Prostate gland (tissue), 2 donors: ENCODE measurements around the gene WDR83. TPM values are rescaled to one million over a fixed set of nuclear protein-coding genes. Genes with fewer than 3 reads are reported as not detected.
"Not testable (repeated sequence)": the region's sequence is repeated elsewhere in the genome, so short reads cannot be mapped to it uniquely, and the experiment has no call there.

Experiments
- DNase-seq: peaks from one replicate; pipeline ENCODE4 v3.0.0-alpha.2; 2019; ENCODE audit warnings: low spot score
- H3K27ac ChIP-seq, 2 donors: fragments of 200-600 bp; sonication (generic); 2 replicates each; pipeline ENCODE4 v1.5.1; 2017 to 2019
- H3K27me3 ChIP-seq: fragments of 200-600 bp; sonication (generic); replicated peaks from 2 replicates; pipeline ENCODE4 v1.5.1; 2019; ENCODE audit not compliant: insufficient read depth
- H3K36me3 ChIP-seq, 2 donors: fragments of 200-600 bp; sonication (generic); 1 replicate in 1 of 2; 2 replicates in 1 of 2; pipeline versions ENCODE4 v1.5.1 to v1.8.1; 2017 to 2019
- H3K4me1 ChIP-seq: fragments of 200-600 bp; sonication (generic); replicated peaks from 2 replicates; pipeline ENCODE4 v1.5.1; 2019
- H3K4me3 ChIP-seq, 2 donors: fragments of 200-600 bp; sonication (generic); 2 replicates each; pipeline ENCODE4 v1.5.1; 2017 to 2019
- H3K9me3 ChIP-seq: fragments of 200-600 bp; sonication (generic); 2 replicates; pipeline ENCODE4 v1.5.1; 2017
- CTCF ChIP-seq, 4 experiments: fragments of 200-600 bp in 2 of 4; fragments of 450-650 bp in 2 of 4; sonication (generic) in 2 of 4; IDR thresholded peaks; 1 replicate in 3 of 4; 2 replicates in 1 of 4; pipeline ENCODE4 v1.5.1; 2016 to 2019; ENCODE audit warnings: antibody characterized with exemption in 4 of 4, mild to moderate bottlenecking in 2 of 4, moderate library complexity in 2 of 4
- POLR2A ChIP-seq: fragments of 450-650 bp; IDR thresholded peaks from one replicate; pipeline ENCODE4 v1.6.1; 2016; ENCODE audit warnings: antibody characterized with exemption, mild to moderate bottlenecking
- POLR2AphosphoS5 ChIP-seq: sonication (generic); formaldehyde crosslinking; IDR thresholded peaks from one replicate; pipeline ENCODE4 v1.6.1; 2017; ENCODE audit warnings: antibody characterized with exemption
- WGBS: methylation state at CpG from one replicate; pipeline ENCODE4 v1.1.5; 2018; 5-methylcytosine and 5-hydroxymethylcytosine counted together
- intact Hi-C: fragments of 100-400 bp; cut with DNase I; formaldehyde crosslinking; loops from one replicate; pipeline ENCODE4 v1.14.2; 2022
- total RNA-seq, 2 donors: library from RNA; depleted of rRNA; stranded (reverse); fragments of >200 nt; gene quantifications; one replicate each; pipeline ENCODE4 v1.1.0, GENCODE V29; 2016

WDR83 gene
- total RNA-seq, 2 donors from 2014 or later, result 14.9 to 16.2 TPM

- Histone ChIP-seq H3K36me3 (peaks cover 17 to 29% of the 10 kb centered on the region in 2 donors), H3K4me3 (no peak overlapping the region), H3K27me3 (no peaks in the 10 kb centered on the region), H3K9me3 (no peaks in the 10 kb centered on the region), H3K4me1 (no peaks in the 10 kb centered on the region), H3K27ac (no peak overlapping the region)
- intact Hi-C loops, result no loop called here
- 92% methylated on average over 8 of the region's 8 CpGs for WGBS
- no peak for TF ChIP-seq POLR2A
- TF ChIP-seq POLR2AphosphoS5, result no peak
- no peak for TF ChIP-seq CTCF (IDR thresholded peaks at IDR 0.05)
- DNase-seq, result no peak
These were observed 42.0 kb downstream of the WDR83 start for GRCh38 chr19:12708641-12709040.

GRCh38 chr19:12711187-12711586, 44.6 kb downstream of the WDR83 start:
- Histone ChIP-seq H3K27ac (no peak overlapping the region), H3K4me1 (no peaks in the 10 kb centered on the region), H3K9me3 (no peaks in the 10 kb centered on the region), H3K4me3 (no peak overlapping the region), H3K27me3 (no peaks in the 10 kb centered on the region), H3K36me3 (peaks cover 19 to 40% of the 10 kb centered on the region in 2 donors)
- intact Hi-C loops, result no loop called here
- 91% methylated on average over 17 of the region's 17 CpGs for WGBS
- TF ChIP-seq CTCF (IDR thresholded peaks at IDR 0.05) (no peak), POLR2AphosphoS5 (no peak), POLR2A (no peak)
- no peak for DNase-seq

GRCh38 chr19:12712077-12712476, 45.5 kb downstream of the WDR83 start:
- DNase-seq, H3K27ac ChIP-seq, intact Hi-C loops, H3K9me3 ChIP-seq, H3K4me3 ChIP-seq, H3K27me3 ChIP-seq, H3K4me1 ChIP-seq: not testable (repeated sequence)
- peaks cover 10 to 46% of the 10 kb centered on the region in 2 donors for H3K36me3 ChIP-seq
- 50% methylated on average over 12 of the region's 14 CpGs for WGBS
- peak in 2 of 4 experiments; percentile 45 to 55 for TF ChIP-seq CTCF (IDR thresholded peaks at IDR 0.05)

GRCh38 chr19:12713304-12713703, 46.7 kb downstream of the WDR83 start:
- H3K4me1 ChIP-seq, H3K27me3 ChIP-seq, H3K27ac ChIP-seq, H3K4me3 ChIP-seq, intact Hi-C loops, DNase-seq, H3K9me3 ChIP-seq: not testable (repeated sequence)
- 94% methylated on average over 9 of the region's 9 CpGs for WGBS
- peaks cover 9 to 46% of the 10 kb centered on the region in 2 donors for H3K36me3 ChIP-seq

GRCh38 chr19:12715102-12715501, 48.5 kb downstream of the WDR83 start:
- peaks cover 9 to 51% of the 10 kb centered on the region in 2 donors for H3K36me3 ChIP-seq
- no peak for DNase-seq
- intact Hi-C loops, result no loop called here
- TF ChIP-seq POLR2AphosphoS5 (no peak), POLR2A (no peak), CTCF (IDR thresholded peaks at IDR 0.05) (no peak)
- no peak overlapping the region for H3K27ac ChIP-seq
- no peak overlapping the region for H3K4me3 ChIP-seq
- 96% methylated on average over 15 of the region's 15 CpGs for WGBS
- H3K27me3 ChIP-seq, result no peaks in the 10 kb centered on the region
- H3K4me1 ChIP-seq, result no peaks in the 10 kb centered on the region
- H3K9me3 ChIP-seq, result no peaks in the 10 kb centered on the region
